DND-41 (cell line): Measurements from ENCODE around the gene CCN6.
A peak's percentile ranks its signal among the peaks of the same experiment; 100 is the strongest.

Source experiments
- ATAC-seq: fragments of 200-7000 bp; cut with Tn5 transposase; 3 replicates; pipeline ENCODE4 v1.9.1; 2021; ENCODE audit warnings: low read depth; ENCODE audit not compliant: insufficient read depth
- DNase-seq: peaks from one replicate; pipeline ENCODE4 v3.0.0-alpha.2; 2020
- H2AFZ ChIP-seq: 2 replicates; pipeline ENCODE4 v1.6.0; 2012; ENCODE audit warnings: low read depth, low read length
- H3K27ac ChIP-seq: 2 replicates; pipeline ENCODE4 v1.5.1; 2012; ENCODE audit warnings: low read length, inconsistent platforms
- H3K27me3 ChIP-seq: fragments of 200-600 bp; sonication (generic); 2 replicates; pipeline ENCODE4 v1.6.0; 2012; ENCODE audit warnings: low read length, mild to moderate bottlenecking, inconsistent platforms; ENCODE audit not compliant: insufficient read depth, poor library complexity
- H3K36me3 ChIP-seq: 2 replicates; pipeline ENCODE4 v1.5.1; 2012; ENCODE audit warnings: low read length, inconsistent platforms; ENCODE audit not compliant: insufficient read depth
- H3K4me1 ChIP-seq: 2 replicates; pipeline ENCODE4 v1.5.1; 2012; ENCODE audit warnings: mild to moderate bottlenecking, low read length; ENCODE audit not compliant: insufficient read depth
- H3K4me2 ChIP-seq: 2 replicates; pipeline ENCODE4 v1.6.0; 2012; ENCODE audit warnings: mild to moderate bottlenecking, moderate library complexity, low read length, inconsistent platforms; ENCODE audit not compliant: insufficient read depth
- H3K4me3 ChIP-seq, 2 experiments: fragments of 200-600 bp in 1 of 2; shearing (Covaris generic) in 1 of 2; 2 replicates each; pipeline ENCODE4 v1.5.1; 2012 to 2016; ENCODE audit warnings: inconsistent platforms in 2 of 2, low read length in 2 of 2, mild to moderate bottlenecking in 2 of 2, low read depth in 1 of 2, moderate library complexity in 1 of 2
- H3K79me2 ChIP-seq: 2 replicates; pipeline ENCODE4 v1.6.0; 2012; ENCODE audit warnings: low read length, inconsistent platforms; ENCODE audit not compliant: insufficient read depth
- H3K9ac ChIP-seq: 2 replicates; pipeline ENCODE4 v1.6.0; 2012; ENCODE audit warnings: low read depth, mild to moderate bottlenecking, inconsistent platforms, low read length, moderate library complexity
- H3K9me3 ChIP-seq: 2 replicates; pipeline ENCODE4 v1.5.1; 2012; ENCODE audit warnings: low read length, moderate library complexity, mild to moderate bottlenecking, inconsistent platforms; ENCODE audit not compliant: insufficient read depth, severe bottlenecking
- H4K20me1 ChIP-seq: 2 replicates; pipeline ENCODE4 v1.6.0; 2012; ENCODE audit warnings: low read length; ENCODE audit not compliant: insufficient read depth
- CTCF ChIP-seq: IDR thresholded peaks from 2 replicates; pipeline ENCODE4 v1.5.1; 2012; ENCODE audit warnings: borderline replicate concordance, low read length, moderate library complexity, mild to moderate bottlenecking; ENCODE audit not compliant: poor library complexity, severe bottlenecking; ENCODE audit errors: extremely low read depth
- EZH2 ChIP-seq: IDR thresholded peaks from 3 replicates; pipeline ENCODE4 v1.6.1; 2012; ENCODE audit warnings: borderline replicate concordance, low read depth, mild to moderate bottlenecking, moderate library complexity, low read length, inconsistent platforms; ENCODE audit not compliant: severe bottlenecking

The CCN6 gene

DNA sequence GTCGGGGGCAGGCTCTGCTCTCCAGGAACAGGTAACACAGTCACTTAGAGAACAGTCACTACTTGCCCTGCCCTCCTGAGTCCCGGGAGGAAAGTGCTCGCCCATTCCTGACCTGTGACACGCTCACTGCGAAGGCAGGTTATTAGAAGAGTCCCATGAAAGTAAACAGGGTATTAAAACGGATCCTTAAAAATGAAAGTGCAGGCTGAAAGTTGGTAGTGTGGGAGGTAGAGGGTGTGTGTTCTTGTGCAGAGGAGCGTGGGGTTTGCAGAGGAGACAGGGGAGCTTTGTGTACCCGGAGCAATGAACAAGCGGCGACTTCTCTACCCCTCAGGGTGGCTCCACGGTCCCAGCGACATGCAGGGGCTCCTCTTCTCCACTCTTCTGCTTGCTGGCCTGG, at the start of gene CCN6:
Gene CCN6, plus strand, starts transcription at position 104 of the 400 bp plus-strand sequence. Its CDS starts 254 bp downstream, at position 358.
- Histone ChIP-seq H3K9me3 (no peaks in the 10 kb centered on the region), H3K27ac (no peak within 1 kb of the TSS), H3K27me3 (no peaks in the 10 kb centered on the region), H3K4me3 (no peak within 1 kb of the TSS), H3K36me3 (no peaks in the 10 kb centered on the region), H2AFZ (no peak within 1 kb of the TSS), H3K4me1 (no peaks in the 10 kb centered on the region), H4K20me1 (no peaks in the 10 kb centered on the region), H3K9ac (no peak within 1 kb of the TSS), H3K79me2 (no peaks in the 10 kb centered on the region), H3K4me2 (no peak within 1 kb of the TSS)
- no peak for TF ChIP-seq EZH2
- ATAC-seq (no peak), DNase-seq (no peak)

DNA sequence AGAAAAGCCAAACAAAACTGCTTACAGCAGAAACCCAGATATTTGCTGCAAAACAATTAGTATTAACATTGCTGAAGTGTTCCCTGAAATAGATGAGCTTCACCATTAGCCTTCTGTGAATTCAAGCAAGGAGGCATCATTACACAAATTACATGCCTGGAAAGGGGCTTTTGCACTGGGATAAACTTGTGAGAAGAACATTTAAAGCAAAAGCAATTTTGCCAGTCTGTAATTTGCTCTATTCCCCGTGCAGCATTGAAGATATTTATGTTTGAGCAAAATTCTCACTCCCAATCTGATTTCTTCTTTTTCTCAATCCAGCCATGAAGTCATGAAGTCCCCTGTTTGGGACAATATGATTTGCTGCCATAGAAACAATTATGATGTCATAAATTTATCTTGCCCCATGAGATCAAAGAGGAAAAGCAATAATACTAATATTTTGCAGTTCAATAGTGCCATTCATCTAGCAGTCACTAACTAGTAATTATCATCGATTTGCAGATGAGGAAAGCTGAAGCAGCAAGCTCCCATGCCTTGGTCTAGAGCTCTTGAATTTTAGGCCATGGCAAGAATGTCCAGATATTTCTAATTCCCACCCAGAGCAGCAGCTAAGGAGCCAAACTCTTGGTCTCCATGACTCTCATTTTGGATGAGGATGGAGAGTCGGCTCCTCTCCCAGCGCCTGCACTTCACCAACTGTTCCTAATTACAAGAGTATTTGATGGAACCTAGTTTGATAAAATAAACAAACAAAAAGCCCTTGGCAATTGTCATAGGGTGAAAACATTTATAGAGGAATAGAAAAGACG, 49.5 kb upstream of the CCN6 start:
- TF ChIP-seq EZH2 (no peak), CTCF (no peak)

DNA sequence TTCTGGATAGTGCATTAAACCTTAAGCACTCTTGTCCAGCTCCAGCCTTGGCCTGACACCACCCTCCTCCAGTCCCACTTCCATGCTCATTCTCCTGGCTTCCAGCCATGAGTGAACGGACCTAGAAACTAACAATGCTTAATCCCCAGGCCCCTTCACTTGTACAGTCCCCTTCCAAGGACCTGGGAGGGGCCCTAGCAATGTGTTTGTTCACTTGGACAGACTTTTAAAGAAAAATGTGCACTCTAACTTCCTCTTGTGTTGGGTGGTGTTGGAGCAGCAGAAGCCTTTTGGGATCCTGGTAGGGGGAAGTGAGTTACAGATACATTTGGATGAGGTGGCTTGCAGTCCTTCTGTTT, 48.9 kb upstream of the CCN6 start:
- no peak for TF ChIP-seq CTCF
- TF ChIP-seq EZH2: no peak
- no peaks in the 10 kb centered on the region for H3K27me3 ChIP-seq
- no peak overlapping the region for H3K4me2 ChIP-seq
- H4K20me1 ChIP-seq: no peaks in the 10 kb centered on the region
- H3K36me3 ChIP-seq: no peaks in the 10 kb centered on the region
- H3K4me1 ChIP-seq: no peaks in the 10 kb centered on the region
- no peaks in the 10 kb centered on the region for H3K9me3 ChIP-seq
- no peak overlapping the region for H3K4me3 ChIP-seq
- no peak for DNase-seq
- no peak overlapping the region for H3K27ac ChIP-seq
- no peak overlapping the region for H3K9ac ChIP-seq
- H2AFZ ChIP-seq: no peak overlapping the region
- no peaks in the 10 kb centered on the region for H3K79me2 ChIP-seq
- ATAC-seq: no peak

More for the DNA sequence above, 49.5 kb upstream of the CCN6 start:
- Histone ChIP-seq H3K9me3 (no peaks in the 10 kb centered on the region), H2AFZ (no peak overlapping the region), H3K9ac (no peak overlapping the region), H3K4me1 (no peaks in the 10 kb centered on the region), H3K36me3 (no peaks in the 10 kb centered on the region), H3K4me2 (no peak overlapping the region), H4K20me1 (no peaks in the 10 kb centered on the region), H3K4me3 (no peak overlapping the region), H3K79me2 (no peaks in the 10 kb centered on the region), H3K27me3 (no peaks in the 10 kb centered on the region), H3K27ac (no peak overlapping the region)
- DNase-seq (no peak), ATAC-seq (no peak)

DNA sequence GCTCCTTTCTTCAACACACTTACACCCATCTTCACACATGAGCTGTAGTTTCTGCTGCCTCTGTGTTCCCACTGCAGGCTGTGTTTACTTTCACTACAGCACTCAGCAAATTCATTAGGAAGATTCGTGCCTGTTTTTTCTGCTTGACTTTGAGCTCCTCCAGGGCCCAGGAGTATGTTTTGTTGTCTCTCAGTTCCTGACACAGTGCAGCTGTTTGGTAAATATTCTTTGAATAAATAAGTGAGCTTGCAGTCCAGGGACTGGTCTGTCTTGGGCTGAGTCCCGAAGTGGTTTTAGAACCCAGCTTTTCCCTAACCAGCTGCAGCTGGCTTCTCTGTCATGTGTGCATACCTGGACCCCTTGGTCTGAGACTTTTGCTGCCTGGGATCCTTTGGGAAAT, 46.6 kb upstream of the CCN6 start:
- Histone ChIP-seq H3K36me3 (no peaks in the 10 kb centered on the region), H3K9me3 (no peaks in the 10 kb centered on the region), H3K27me3 (no peaks in the 10 kb centered on the region), H3K27ac (no peak overlapping the region), H3K4me3 (no peak overlapping the region), H3K4me2 (no peak overlapping the region), H2AFZ (no peak overlapping the region), H4K20me1 (no peaks in the 10 kb centered on the region), H3K79me2 (no peaks in the 10 kb centered on the region), H3K4me1 (no peaks in the 10 kb centered on the region), H3K9ac (no peak overlapping the region)
- no peak for DNase-seq
- TF ChIP-seq CTCF: no peak
- TF ChIP-seq EZH2: no peak
- ATAC-seq: peak; percentile 29; the same call in 1 of the 3 replicates
